Retinal pigment epithelial cell (primary cell): ENCODE data around the gene CCDC148.

ENCODE experiments used
- DNase-seq: peaks from one replicate; pipeline ENCODE4 v3.0.0-alpha.2; 2010; ENCODE audit warnings: low read depth
- H3K4me3 ChIP-seq: 2 replicates; pipeline ENCODE4 v1.5.1; 2011; ENCODE audit warnings: mild to moderate bottlenecking, low read length, control low read depth, moderate library complexity
- TF ChIP-seq, protein P1 (sequence below): conservative IDR thresholded peaks from 2 replicates; pipeline ENCODE4 v1.5.1; 2011; ENCODE audit warnings: low read depth, low read length, control low read depth, inconsistent platforms

The CCDC148 gene

DNA sequence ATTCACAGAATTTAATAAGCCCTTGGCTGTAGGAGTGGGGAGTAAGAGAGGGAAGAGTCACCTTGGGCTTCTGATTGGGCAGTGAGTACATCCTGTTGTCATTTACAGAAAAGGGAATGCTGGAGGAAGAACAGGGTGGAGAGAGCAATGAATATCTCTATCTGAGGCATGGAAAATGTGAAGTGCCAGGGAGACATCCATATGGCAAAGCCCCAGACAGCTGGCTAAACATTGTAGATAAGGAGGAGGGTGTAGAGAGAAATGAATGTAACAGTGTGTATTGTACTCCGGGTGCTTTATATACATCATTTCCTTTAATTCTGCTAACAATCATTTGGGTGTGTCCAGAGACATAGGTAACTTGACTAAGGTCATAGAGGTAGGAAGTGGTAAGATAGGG, 251.3 kb downstream of the CCDC148 start:
- TF ChIP-seq, protein P1, sequence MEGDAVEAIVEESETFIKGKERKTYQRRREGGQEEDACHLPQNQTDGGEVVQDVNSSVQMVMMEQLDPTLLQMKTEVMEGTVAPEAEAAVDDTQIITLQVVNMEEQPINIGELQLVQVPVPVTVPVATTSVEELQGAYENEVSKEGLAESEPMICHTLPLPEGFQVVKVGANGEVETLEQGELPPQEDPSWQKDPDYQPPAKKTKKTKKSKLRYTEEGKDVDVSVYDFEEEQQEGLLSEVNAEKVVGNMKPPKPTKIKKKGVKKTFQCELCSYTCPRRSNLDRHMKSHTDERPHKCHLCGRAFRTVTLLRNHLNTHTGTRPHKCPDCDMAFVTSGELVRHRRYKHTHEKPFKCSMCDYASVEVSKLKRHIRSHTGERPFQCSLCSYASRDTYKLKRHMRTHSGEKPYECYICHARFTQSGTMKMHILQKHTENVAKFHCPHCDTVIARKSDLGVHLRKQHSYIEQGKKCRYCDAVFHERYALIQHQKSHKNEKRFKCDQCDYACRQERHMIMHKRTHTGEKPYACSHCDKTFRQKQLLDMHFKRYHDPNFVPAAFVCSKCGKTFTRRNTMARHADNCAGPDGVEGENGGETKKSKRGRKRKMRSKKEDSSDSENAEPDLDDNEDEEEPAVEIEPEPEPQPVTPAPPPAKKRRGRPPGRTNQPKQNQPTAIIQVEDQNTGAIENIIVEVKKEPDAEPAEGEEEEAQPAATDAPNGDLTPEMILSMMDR, result no peak
- H3K4me3 ChIP-seq, result no peak overlapping the region
- DNase-seq, result no peak

DNA sequence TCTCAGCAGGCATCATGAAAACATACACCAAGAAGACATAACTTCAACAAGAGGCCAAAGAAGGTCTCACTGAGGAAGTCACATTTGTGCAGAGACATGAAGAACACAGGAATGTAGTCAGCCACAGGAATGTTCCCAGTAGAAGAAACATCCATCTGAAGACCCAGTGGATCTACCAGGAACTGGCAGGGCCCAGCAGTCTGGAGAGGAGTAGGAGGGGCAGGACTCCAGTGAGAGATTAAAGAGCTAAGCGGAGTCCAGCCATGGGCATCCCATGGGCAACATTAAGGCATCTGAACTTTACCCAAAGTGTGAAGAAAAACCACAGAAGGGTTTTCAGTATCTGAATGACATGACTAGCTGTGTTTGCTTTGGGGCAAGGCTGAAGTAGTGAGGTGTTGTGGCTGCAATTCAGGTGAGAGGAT, 251.8 kb downstream of the CCDC148 start:
- no peak overlapping the region for H3K4me3 ChIP-seq
- TF ChIP-seq, protein P1, result no peak
- DNase-seq, result no peak

DNA sequence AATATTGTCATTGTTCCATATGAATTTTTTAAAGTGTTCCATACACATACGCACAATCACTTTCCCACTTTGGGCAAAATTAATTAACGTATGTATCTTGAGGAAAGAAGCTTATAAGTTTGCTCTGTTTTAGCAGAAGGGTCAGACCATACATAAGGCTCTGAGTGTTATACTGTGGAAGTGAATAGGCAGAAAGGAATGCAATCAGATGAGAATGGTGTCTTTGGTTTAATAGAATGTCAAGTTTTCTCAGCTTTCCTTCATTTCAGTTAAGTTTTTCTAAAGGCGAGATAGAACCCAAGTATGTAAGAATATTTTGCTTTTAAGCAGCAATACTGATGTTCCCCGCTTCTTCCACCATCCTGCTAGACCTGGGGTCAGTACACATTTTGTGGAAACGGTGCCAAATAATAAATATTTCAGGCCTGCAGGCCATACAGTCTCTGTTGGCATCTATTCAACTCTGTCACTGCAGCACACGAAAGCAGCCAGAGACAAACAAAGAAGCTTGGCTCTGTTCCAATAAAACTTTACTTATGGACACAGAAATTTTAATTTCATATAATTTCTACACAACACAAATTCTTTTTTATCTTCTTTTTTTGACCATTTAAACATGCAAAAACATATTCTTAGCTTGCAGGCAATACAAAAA, 254.3 kb downstream of the CCDC148 start:
- H3K4me3 ChIP-seq, result no peak overlapping the region
- peak; percentile 42 for DNase-seq
- TF ChIP-seq, protein P1, result no peak

DNA sequence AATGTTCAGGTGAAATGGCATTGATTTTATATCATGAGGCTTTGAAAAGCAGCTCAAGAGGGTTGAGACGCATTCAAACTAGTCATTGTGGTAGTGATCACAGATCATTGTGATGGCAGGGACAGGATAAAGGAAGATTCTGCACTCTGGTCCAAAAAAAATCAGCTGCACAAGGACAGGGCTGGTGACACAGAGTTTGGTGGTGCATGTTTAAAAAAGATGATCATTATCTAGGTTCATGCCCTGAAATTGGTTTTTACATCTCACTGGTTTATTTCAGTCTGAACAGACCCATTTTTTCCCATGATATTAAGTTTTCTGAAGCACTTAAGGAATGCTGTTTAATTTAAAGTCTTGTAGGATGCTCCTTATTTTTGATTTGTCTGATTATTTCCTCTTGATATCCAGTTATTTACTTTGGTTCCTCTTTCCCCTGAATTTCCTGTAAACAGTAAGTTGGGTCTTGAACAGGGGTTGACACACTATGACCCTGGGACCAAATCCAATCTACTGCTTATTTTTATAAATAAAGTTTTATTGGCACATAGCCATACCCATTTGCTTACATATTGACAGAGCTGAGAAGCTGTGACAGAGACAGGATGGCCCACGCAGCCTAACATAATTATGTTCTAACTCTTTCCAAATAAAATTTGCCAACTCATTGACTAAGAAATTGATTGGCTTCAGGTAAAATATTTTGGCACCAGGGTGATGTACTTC, 256.5 kb downstream of the CCDC148 start:
- no peak overlapping the region for H3K4me3 ChIP-seq
- TF ChIP-seq, protein P1, result no peak
- no peak for DNase-seq

DNA sequence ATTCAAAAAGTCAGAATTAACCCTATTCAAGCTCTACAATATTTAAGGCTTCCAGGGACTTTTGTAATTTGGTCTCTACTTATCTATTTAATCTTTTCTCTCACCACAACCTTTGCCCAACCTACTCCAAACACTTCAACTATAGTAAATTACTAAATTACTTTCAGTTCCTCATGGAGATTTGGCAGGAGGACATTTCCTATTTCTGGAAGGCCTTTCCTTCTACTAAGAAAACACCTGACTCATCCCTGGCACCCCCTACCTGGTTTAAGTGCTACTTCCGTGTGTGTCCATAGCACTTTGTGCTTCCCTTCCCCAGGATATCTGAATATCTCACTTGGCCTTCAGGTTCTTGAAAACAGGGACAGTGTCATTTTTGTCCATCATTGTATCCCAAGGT, 258.6 kb downstream of the CCDC148 start:
- no peak for DNase-seq
- no peak overlapping the region for H3K4me3 ChIP-seq
- TF ChIP-seq, protein P1, result no peak

DNA sequence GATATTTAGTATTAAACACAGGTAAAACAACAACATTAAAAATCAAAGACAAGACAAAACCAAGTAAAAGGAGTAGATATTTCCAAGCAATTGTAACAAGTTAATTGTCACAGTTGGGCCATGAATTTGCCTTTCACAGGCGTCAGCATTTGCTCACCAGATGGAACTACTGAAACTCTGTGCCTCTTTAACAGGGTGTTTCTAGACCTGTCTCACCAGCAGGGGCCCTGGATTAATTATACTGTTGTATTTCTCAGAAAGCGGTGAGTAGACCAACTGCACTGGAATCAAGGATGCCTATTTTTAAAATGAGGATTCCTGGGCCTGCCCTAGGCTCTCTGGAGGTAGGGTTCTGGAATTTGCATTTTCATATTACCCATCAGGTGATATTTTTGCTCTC, 262.3 kb downstream of the CCDC148 start:
- no peak for DNase-seq
- H3K4me3 ChIP-seq, result no peak overlapping the region
- TF ChIP-seq, protein P1, result no peak
